ENCODE data around the gene SLC39A10. TPM values are rescaled to one million over a fixed set of nuclear protein-coding genes. Genes with fewer than 3 reads are reported as not detected.

The SLC39A10 gene
- total RNA-seq, 1 experiment from 2014 or later = 167 TPM

- no peaks in the 10 kb centered on the region for H3K36me3 Mint-ChIP-seq
- H3K9me3 Mint-ChIP-seq = no peaks in the 10 kb centered on the region
- peak overlapping the region; percentile 97 for H3K4me3 Mint-ChIP-seq
- peaks cover 41% of the 10 kb centered on the region for H3K4me1 Mint-ChIP-seq
- POLR2A ChIA-PET = interaction anchor here (0.6 kb wide), 1 partner anchor 260 kb away, joined by 3 read pairs; no protein-coding TSS in a partner anchor
- H3K27ac Mint-ChIP-seq = peak overlapping the region; percentile 92
- DNase-seq (ENCODE audit: low spot score) (peak; percentile 50), ATAC-seq (peak; percentile 16)
- no peaks in the 10 kb centered on the region for H3K27me3 Mint-ChIP-seq (ENCODE audit: low read depth)
- CTCF ChIA-PET = interaction anchor here (0.8 to 1.9 kb wide), 4 partner anchors 15 to 160 kb away, joined by 3 to 6 read pairs (median 4); no protein-coding TSS in a partner anchor
- TF ChIP-seq GABPB1 (CRISPR knock-in tag; IDR thresholded peaks at IDR 0.05) (0 out of 2 replicates have a peak, but pooled peaks have one; percentile 22), PRRX2 (CRISPR knock-in tag; IDR thresholded peaks at IDR 0.05) (peak; percentile 63; the same call in 1 of the 2 replicates), AR (CRISPR knock-in tag; IDR thresholded peaks at IDR 0.05) (no peak), FOXJ3 (CRISPR knock-in tag; IDR thresholded peaks at IDR 0.05; ENCODE audit: borderline replicate concordance) (no peak), ZBTB21 (CRISPR knock-in tag; IDR thresholded peaks at IDR 0.05; ENCODE audit: borderline replicate concordance) (no peak), STAT6 (CRISPR knock-in tag; conservative IDR thresholded peaks at IDR 0.05; ENCODE audit: low read depth) (no peak), GRHL2 (CRISPR knock-in tag; IDR thresholded peaks at IDR 0.05; ENCODE audit: insufficient replicate concordance, severe bottlenecking) (no peak), IRF2 (CRISPR knock-in tag; IDR thresholded peaks at IDR 0.05; ENCODE audit: borderline replicate concordance, low read depth) (no peak), AFF4 (CRISPR knock-in tag; IDR thresholded peaks at IDR 0.05; ENCODE audit: borderline replicate concordance) (no peak), NR3C1 (CRISPR knock-in tag; conservative IDR thresholded peaks at IDR 0.05; ENCODE audit: low read depth) (peak; percentile 30; the same call in 1 of the 2 replicates), CREB1 (CRISPR knock-in tag; IDR thresholded peaks at IDR 0.05) (no peak), ZNF396 (CRISPR knock-in tag; IDR thresholded peaks at IDR 0.05; ENCODE audit: borderline replicate concordance) (no peak), ZBTB43 (CRISPR knock-in tag; IDR thresholded peaks at IDR 0.05) (no peak), ZNF263 (CRISPR knock-in tag; IDR thresholded peaks at IDR 0.05; ENCODE audit: low read depth) (no peak), SP1 (CRISPR knock-in tag; conservative IDR thresholded peaks at IDR 0.05) (no peak), ATF1 (CRISPR knock-in tag; IDR thresholded peaks at IDR 0.05) (0 out of 2 replicates have a peak, but pooled peaks have one; percentile 24), ETV6 (CRISPR knock-in tag; IDR thresholded peaks at IDR 0.05) (no peak), E2F5 (CRISPR knock-in tag; IDR thresholded peaks at IDR 0.05) (0 out of 2 replicates have a peak, but pooled peaks have one; percentile 33), ATF3 (CRISPR knock-in tag; conservative IDR thresholded peaks at IDR 0.05) (no peak), EMX1 (CRISPR knock-in tag; IDR thresholded peaks at IDR 0.05) (0 out of 2 replicates have a peak, but pooled peaks have one; percentile 27), ZSCAN18 (CRISPR knock-in tag; IDR thresholded peaks at IDR 0.05) (no peak), HMGA2 (CRISPR knock-in tag; IDR thresholded peaks at IDR 0.05) (no peak), CBFB (CRISPR knock-in tag; IDR thresholded peaks at IDR 0.05; ENCODE audit: low read depth) (no peak)
Measured at GRCh38 chr2:195657634-195658540, 861 bp downstream of the SLC39A10 start.
